K562 (cell line): ENCODE data around the gene EXOSC2. TPM values are rescaled to one million over a fixed set of nuclear protein-coding genes. Genes with fewer than 3 reads are reported as not detected.

Source experiments
- ATAC-seq: fragments of 200-7000 bp; cut with Tn5 transposase; 3 replicates; pipeline ENCODE4 v1.9.1; 2020; ENCODE audit warnings: moderate library complexity
- BruUV-seq: library from RNA; stranded (reverse); fragments of 400-500 nt; replicated peaks from 2 replicates; lab custom pipeline; 2021; lab: Mats Ljungman, UMichigan
- CTCF ChIA-PET: fragments of 300-600 bp; formaldehyde crosslinking; extraction: SDS; loops from one replicate; lab custom pipeline; 2021; ENCODE audit warnings: low intra/inter-chr PET ratio; lab: Yijun Ruan, JAX
- POLR2A ChIA-PET: fragments of 300-600, 350-650 bp; sonication (Branson Sonifier 250); formaldehyde crosslinking; extraction: SDS; loops from one replicate; lab custom pipeline; 2021; ENCODE audit warnings: antibody characterized with exemption, inconsistent platforms; lab: Yijun Ruan, JAX
- DNase-seq, 4 experiments: peaks; one replicate each; pipeline versions ENCODE4 v3.0.0 to v3.0.0-alpha.2; 2011 to 2018; ENCODE audit warnings: low spot score in 3 of 4, mixed read lengths in 3 of 4; ENCODE audit errors: extremely low read depth in 1 of 4
- FAIRE-seq: peaks from 2 replicates; lab custom pipeline; 2011; peaks lifted over from hg19 to GRCh38; lab: Jason Lieb, UNC
- H2AFZ ChIP-seq: 2 replicates; pipeline ENCODE4 v1.6.0; 2011; ENCODE audit warnings: low read depth, low read length, control low read depth, inconsistent platforms
- H3K27ac ChIP-seq: fragments of 200-600 bp; 3 replicates; pipeline ENCODE4 v1.8.0; 2011; ENCODE audit warnings: low read depth, mild to moderate bottlenecking, control low read depth, inconsistent platforms, low read length, moderate library complexity, mixed read lengths; ENCODE audit errors: extremely low read depth
- H3K27me3 ChIP-seq, 2 experiments: fragments of 300-600 bp in 1 of 2; 2 replicates in 1 of 2; 3 replicates in 1 of 2; pipeline versions ENCODE4 v1.6.0 to v1.8.0; 2011; ENCODE audit warnings: inconsistent platforms in 2 of 2, low read length in 2 of 2, mild to moderate bottlenecking in 1 of 2, mixed read lengths in 1 of 2, moderate library complexity in 1 of 2; ENCODE audit not compliant: control insufficient read depth in 2 of 2, insufficient read depth in 2 of 2
- H3K36me3 ChIP-seq: fragments of 300-600 bp; 3 replicates; pipeline ENCODE4 v1.8.0; 2011; ENCODE audit warnings: mild to moderate bottlenecking, low read length, inconsistent platforms; ENCODE audit not compliant: control insufficient read depth, insufficient read depth
- H3K4me1 ChIP-seq, 2 experiments: fragments of 200-600 bp in 1 of 2; replicated peaks in 1 of 2; 2 replicates in 1 of 2; 3 replicates in 1 of 2; pipeline versions ENCODE4 v1.5.1 to v1.8.0; 2011; ENCODE audit warnings: inconsistent platforms in 2 of 2, low read length in 2 of 2, mild to moderate bottlenecking in 1 of 2, mixed read lengths in 1 of 2, moderate library complexity in 1 of 2; ENCODE audit not compliant: control insufficient read depth in 2 of 2, insufficient read depth in 2 of 2
- H3K4me2 ChIP-seq: 2 replicates; pipeline ENCODE4 v1.6.1; 2011; ENCODE audit warnings: low read length, control low read depth, inconsistent platforms, mixed read lengths; ENCODE audit not compliant: insufficient read depth
- H3K4me3 ChIP-seq: fragments of 200-600 bp; sonication (generic), shearing (Covaris generic); 2 replicates; pipeline ENCODE4 v1.5.1; 2016; ENCODE audit warnings: control low read depth, inconsistent platforms
- H3K79me2 ChIP-seq: fragments of 200-600 bp; 3 replicates; pipeline ENCODE4 v1.8.0; 2011; ENCODE audit warnings: low read length, inconsistent platforms; ENCODE audit not compliant: control insufficient read depth, insufficient read depth
- H3K9ac ChIP-seq, 2 experiments: 2 replicates each; pipeline versions ENCODE4 v1.6.0 to v1.6.1; 2011; ENCODE audit warnings: low read depth in 2 of 2, low read length in 2 of 2, control low read depth in 1 of 2, inconsistent platforms in 1 of 2, mild to moderate bottlenecking in 1 of 2, mixed read lengths in 1 of 2; ENCODE audit not compliant: insufficient read depth in 1 of 2
- H3K9me1 ChIP-seq: one replicate; pipeline ENCODE4 v1.6.0; 2011; ENCODE audit warnings: inconsistent platforms, mild to moderate bottlenecking, low read length, moderate library complexity; ENCODE audit not compliant: control insufficient read depth, insufficient read depth
- H3K9me3 ChIP-seq: replicated peaks from 2 replicates; pipeline ENCODE4 v1.5.1; 2011; ENCODE audit warnings: low read depth, low read length, inconsistent platforms; ENCODE audit not compliant: control insufficient read depth, insufficient read depth
- H4K20me1 ChIP-seq: replicated peaks from 2 replicates; pipeline ENCODE4 v1.6.1; 2011; ENCODE audit warnings: low read length, inconsistent platforms, mixed read lengths; ENCODE audit not compliant: control insufficient read depth, insufficient read depth
- BHLHE40 ChIP-seq: IDR thresholded peaks from 2 replicates; pipeline ENCODE4 v1.6.1; 2011; ENCODE audit warnings: low read length, improper control_type of control experiment
- DDX20 ChIP-seq: fragments of 450-650 bp; IDR thresholded peaks from 2 replicates; pipeline ENCODE4 v1.6.1; 2016; ENCODE audit warnings: missing genetic modification characterization, low read depth, mild to moderate bottlenecking, missing compliant biosample characterization, moderate library complexity
- FOXA1 ChIP-seq: fragments of 450-650 bp; IDR thresholded peaks from 2 replicates; pipeline ENCODE4 v1.6.1; 2016; ENCODE audit warnings: mild to moderate bottlenecking, borderline replicate concordance
- FOXM1 ChIP-seq, 2 experiments: fragments of 450-650 bp in 1 of 2; sonication (generic) in 1 of 2; formaldehyde crosslinking in 1 of 2; IDR thresholded peaks; 2 replicates each; pipeline versions ENCODE4 v1.6.1 to v1.9.0; 2017 to 2022; ENCODE audit warnings: low read depth in 2 of 2, mild to moderate bottlenecking in 2 of 2, missing genetic modification reagents in 1 of 2, moderate library complexity in 1 of 2
- HNRNPUL1 ChIP-seq: fragments of 200-400 bp; formaldehyde crosslinking; IDR thresholded peaks from 2 replicates; pipeline ENCODE4 v1.6.1; 2017; ENCODE audit warnings: low read length
- NFXL1 ChIP-seq: fragments of 450-650 bp; formaldehyde crosslinking; IDR thresholded peaks from 2 replicates; pipeline ENCODE4 v1.4.0; 2021; ENCODE audit warnings: mild to moderate bottlenecking
- SRF ChIP-seq, 2 experiments: fragments of 250-450, 450-650 bp in 1 of 2; sonication (Bioruptor Pico) in 1 of 2; sonication (generic) in 1 of 2; formaldehyde crosslinking; IDR thresholded peaks; 2 replicates each; pipeline versions ENCODE4 v1.5.0 to v1.5.1; 2020 to 2022; ENCODE audit warnings: mild to moderate bottlenecking in 1 of 2, missing genetic modification reagents in 1 of 2
- XRCC3 ChIP-seq: fragments of 450-650 bp; IDR thresholded peaks from 2 replicates; pipeline ENCODE4 v1.6.1; 2017; ENCODE audit warnings: mild to moderate bottlenecking, moderate library complexity
- ZNF77 ChIP-seq: fragments of 250-450 bp; sonication (Bioruptor Pico); IDR thresholded peaks from 2 replicates; pipeline ENCODE4 v1.5.0; 2020
- WGBS: fragments of 100-300 bp; shearing (Covaris generic); methylation state at CpG from one replicate; pipeline ENCODE4 v1.1.6; 2016; ENCODE audit warnings: low coverage, mixed read lengths; ENCODE audit not compliant: insufficient coverage; ENCODE audit errors: missing lambda C conversion rate; 5-methylcytosine and 5-hydroxymethylcytosine counted together
- in situ Hi-C: fragments of 300-500 bp; cut with MboI; formaldehyde crosslinking; loops from 4 replicates; pipeline ENCODE4 v1.15.0; 2018; ENCODE audit warnings: inconsistent platforms, mixed read lengths
- intact Hi-C: fragments of 100-400 bp; cut with micrococcal nuclease; formaldehyde crosslinking; loops from 2 replicates; pipeline ENCODE4 v1.14.2; 2022
- polyA plus RNA-seq, 8 experiments: library from polyadenylated mRNA; depleted of rRNA in 4 of 8; stranded (reverse) in 5 of 8; unstranded in 3 of 8; fragments of >200 nt; fragmentation: Nextera tagmentation in 2 of 8; fragmentation: Illumina TruSeq in 1 of 8; extraction: Ambion mirVana in 2 of 8; extraction: Trizol in 1 of 8; gene quantifications; 2 replicates each; pipeline versions ENCODE4 v1.2.1 to v1.2.3, GENCODE V29; 2011 to 2014; ENCODE audit warnings: inconsistent platforms in 1 of 8, missing spikeins in 1 of 8
- total RNA-seq, 7 experiments: library from RNA; depleted of rRNA in 6 of 7; stranded (reverse); fragments of >200 nt in 6 of 7; fragmentation: Illumina TruSeq in 2 of 7; extraction: Trizol in 2 of 7; gene quantifications; 2 replicates each; pipeline versions ENCODE4 v1.2.1 to v1.2.3, GENCODE V29; 2011 to 2021; ENCODE audit warnings: low replicate concordance in 1 of 7
- TF ChIP-seq, protein P1 (sequence below): sonication (generic); formaldehyde crosslinking; IDR thresholded peaks from 2 replicates; pipeline ENCODE4 v1.9.0; 2022; ENCODE audit warnings: mild to moderate bottlenecking, missing genetic modification reagents
- TF ChIP-seq, protein P2 (sequence below): fragments of 250-450 bp; sonication (Bioruptor Pico); IDR thresholded peaks from 2 replicates; pipeline ENCODE4 v1.4.0; 2020; ENCODE audit warnings: mild to moderate bottlenecking, moderate library complexity, borderline replicate concordance
- TF ChIP-seq, protein P3 (sequence below): fragments of 450-650 bp; formaldehyde crosslinking; IDR thresholded peaks from 2 replicates; pipeline ENCODE4 v1.4.0; 2020; ENCODE audit warnings: mild to moderate bottlenecking, moderate library complexity
- TF ChIP-seq, protein P4 (sequence below): sonication (generic); formaldehyde crosslinking; IDR thresholded peaks from 2 replicates; pipeline ENCODE4 v1.8.0; 2023; ENCODE audit warnings: mild to moderate bottlenecking, missing genetic modification reagents

The EXOSC2 gene
- total and polyA plus RNA-seq, 9 of the 15 experiments (the other 6 are each of a cell fraction or from before 2014, with no cell fraction given) = 46.0 to 101 (median 77.6) TPM

DNA sequence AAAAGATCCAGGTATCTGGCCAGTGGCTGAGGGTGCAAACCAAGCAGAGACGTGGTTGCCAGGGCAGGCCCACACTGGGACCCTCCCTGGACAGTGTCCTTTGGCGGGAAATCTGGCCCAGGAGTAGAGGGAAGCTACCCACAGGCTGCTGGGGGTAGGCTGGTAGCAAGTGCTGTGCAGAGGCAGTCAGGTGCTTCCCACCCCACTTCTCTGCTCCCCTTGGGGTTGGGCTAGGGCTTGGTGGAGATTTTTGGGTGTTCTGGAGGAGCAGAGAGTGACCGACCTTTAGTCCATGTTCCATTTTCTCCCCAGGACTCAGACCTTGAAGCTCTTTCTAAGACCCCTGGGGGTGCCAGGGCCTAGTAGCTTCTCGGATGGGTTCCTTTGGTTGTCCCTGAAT, 23.6 kb upstream of the EXOSC2 start:
- Histone ChIP-seq H3K9me1 (no peaks in the 10 kb centered on the region), H3K9me3 (no peaks in the 10 kb centered on the region), H3K79me2 (no peaks in the 10 kb centered on the region), H3K36me3 (no peaks in the 10 kb centered on the region), H4K20me1 (no peaks in the 10 kb centered on the region; the same call in 1 of the 2 replicates), H3K27me3 (peaks cover 22 to 34% of the 10 kb centered on the region in 2 experiments), H3K27ac (no peak overlapping the region), H3K4me3 (no peak overlapping the region), H2AFZ (no peak overlapping the region), H3K4me2 (no peak overlapping the region), H3K4me1 (peaks cover 3 to 16% of the 10 kb centered on the region in 2 experiments; a peak in 3 of 5 replicates), H3K9ac (no peak overlapping the region)
- DNase-seq = no peak
- intact Hi-C loops = no loop called here
- ChIA-PET POLR2A (interaction anchor here (0.6 to 1.0 kb wide), 2 partner anchors 12 to 1014 kb away, joined by 3 read pairs; no protein-coding TSS in a partner anchor), CTCF (no interaction called here)
- 42% methylated on average over 4 of the region's 4 CpGs for WGBS
- FAIRE-seq = no peak
- in situ Hi-C loops = no loop called here
- BruUV-seq = no TSS peak
- ATAC-seq = no peak; the same call in 1 of the 3 replicates
- no peak for TF ChIP-seq XRCC3
- TF ChIP-seq, protein P1, sequence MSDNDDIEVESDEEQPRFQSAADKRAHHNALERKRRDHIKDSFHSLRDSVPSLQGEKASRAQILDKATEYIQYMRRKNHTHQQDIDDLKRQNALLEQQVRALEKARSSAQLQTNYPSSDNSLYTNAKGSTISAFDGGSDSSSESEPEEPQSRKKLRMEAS (CRISPR knock-in tag) = no peak
- TF ChIP-seq NFXL1 (CRISPR knock-in tag) = no peak
- no peak for TF ChIP-seq HNRNPUL1
- TF ChIP-seq, protein P2, sequence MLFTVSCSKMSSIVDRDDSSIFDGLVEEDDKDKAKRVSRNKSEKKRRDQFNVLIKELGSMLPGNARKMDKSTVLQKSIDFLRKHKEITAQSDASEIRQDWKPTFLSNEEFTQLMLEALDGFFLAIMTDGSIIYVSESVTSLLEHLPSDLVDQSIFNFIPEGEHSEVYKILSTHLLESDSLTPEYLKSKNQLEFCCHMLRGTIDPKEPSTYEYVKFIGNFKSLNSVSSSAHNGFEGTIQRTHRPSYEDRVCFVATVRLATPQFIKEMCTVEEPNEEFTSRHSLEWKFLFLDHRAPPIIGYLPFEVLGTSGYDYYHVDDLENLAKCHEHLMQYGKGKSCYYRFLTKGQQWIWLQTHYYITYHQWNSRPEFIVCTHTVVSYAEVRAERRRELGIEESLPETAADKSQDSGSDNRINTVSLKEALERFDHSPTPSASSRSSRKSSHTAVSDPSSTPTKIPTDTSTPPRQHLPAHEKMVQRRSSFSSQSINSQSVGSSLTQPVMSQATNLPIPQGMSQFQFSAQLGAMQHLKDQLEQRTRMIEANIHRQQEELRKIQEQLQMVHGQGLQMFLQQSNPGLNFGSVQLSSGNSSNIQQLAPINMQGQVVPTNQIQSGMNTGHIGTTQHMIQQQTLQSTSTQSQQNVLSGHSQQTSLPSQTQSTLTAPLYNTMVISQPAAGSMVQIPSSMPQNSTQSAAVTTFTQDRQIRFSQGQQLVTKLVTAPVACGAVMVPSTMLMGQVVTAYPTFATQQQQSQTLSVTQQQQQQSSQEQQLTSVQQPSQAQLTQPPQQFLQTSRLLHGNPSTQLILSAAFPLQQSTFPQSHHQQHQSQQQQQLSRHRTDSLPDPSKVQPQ (CRISPR knock-in tag) = no peak
- no peak for TF ChIP-seq DDX20 (tag)
- no peak for TF ChIP-seq FOXM1 (IDR thresholded peaks at IDR 0.05; ENCODE audit: low read depth)
- TF ChIP-seq FOXM1 (CRISPR knock-in tag; IDR thresholded peaks at IDR 0.05; ENCODE audit: low read depth) = no peak
- TF ChIP-seq FOXA1 = no peak
- no peak for TF ChIP-seq ZNF77 (CRISPR knock-in tag)
- TF ChIP-seq SRF (CRISPR knock-in tag; IDR thresholded peaks at IDR 0.05) = no peak
- no peak for TF ChIP-seq BHLHE40
- TF ChIP-seq, protein P3, sequence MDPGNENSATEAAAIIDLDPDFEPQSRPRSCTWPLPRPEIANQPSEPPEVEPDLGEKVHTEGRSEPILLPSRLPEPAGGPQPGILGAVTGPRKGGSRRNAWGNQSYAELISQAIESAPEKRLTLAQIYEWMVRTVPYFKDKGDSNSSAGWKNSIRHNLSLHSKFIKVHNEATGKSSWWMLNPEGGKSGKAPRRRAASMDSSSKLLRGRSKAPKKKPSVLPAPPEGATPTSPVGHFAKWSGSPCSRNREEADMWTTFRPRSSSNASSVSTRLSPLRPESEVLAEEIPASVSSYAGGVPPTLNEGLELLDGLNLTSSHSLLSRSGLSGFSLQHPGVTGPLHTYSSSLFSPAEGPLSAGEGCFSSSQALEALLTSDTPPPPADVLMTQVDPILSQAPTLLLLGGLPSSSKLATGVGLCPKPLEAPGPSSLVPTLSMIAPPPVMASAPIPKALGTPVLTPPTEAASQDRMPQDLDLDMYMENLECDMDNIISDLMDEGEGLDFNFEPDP (CRISPR knock-in tag) = no peak
- TF ChIP-seq, protein P4, sequence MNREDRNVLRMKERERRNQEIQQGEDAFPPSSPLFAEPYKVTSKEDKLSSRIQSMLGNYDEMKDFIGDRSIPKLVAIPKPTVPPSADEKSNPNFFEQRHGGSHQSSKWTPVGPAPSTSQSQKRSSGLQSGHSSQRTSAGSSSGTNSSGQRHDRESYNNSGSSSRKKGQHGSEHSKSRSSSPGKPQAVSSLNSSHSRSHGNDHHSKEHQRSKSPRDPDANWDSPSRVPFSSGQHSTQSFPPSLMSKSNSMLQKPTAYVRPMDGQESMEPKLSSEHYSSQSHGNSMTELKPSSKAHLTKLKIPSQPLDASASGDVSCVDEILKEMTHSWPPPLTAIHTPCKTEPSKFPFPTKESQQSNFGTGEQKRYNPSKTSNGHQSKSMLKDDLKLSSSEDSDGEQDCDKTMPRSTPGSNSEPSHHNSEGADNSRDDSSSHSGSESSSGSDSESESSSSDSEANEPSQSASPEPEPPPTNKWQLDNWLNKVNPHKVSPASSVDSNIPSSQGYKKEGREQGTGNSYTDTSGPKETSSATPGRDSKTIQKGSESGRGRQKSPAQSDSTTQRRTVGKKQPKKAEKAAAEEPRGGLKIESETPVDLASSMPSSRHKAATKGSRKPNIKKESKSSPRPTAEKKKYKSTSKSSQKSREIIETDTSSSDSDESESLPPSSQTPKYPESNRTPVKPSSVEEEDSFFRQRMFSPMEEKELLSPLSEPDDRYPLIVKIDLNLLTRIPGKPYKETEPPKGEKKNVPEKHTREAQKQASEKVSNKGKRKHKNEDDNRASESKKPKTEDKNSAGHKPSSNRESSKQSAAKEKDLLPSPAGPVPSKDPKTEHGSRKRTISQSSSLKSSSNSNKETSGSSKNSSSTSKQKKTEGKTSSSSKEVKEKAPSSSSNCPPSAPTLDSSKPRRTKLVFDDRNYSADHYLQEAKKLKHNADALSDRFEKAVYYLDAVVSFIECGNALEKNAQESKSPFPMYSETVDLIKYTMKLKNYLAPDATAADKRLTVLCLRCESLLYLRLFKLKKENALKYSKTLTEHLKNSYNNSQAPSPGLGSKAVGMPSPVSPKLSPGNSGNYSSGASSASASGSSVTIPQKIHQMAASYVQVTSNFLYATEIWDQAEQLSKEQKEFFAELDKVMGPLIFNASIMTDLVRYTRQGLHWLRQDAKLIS (CRISPR knock-in tag) = no peak
